ENCODE results near the gene C1QA. TPM values are rescaled to one million over a fixed set of nuclear protein-coding genes. Genes with fewer than 3 reads are reported as not detected.

C1QA gene
- total RNA-seq, 1 donor from 2014 or later = not detected

GRCh38 chr1:22680726-22681125 is 44.3 kb downstream of the C1QA start:
- DNase-seq (ENCODE audit: low spot score) = no peak
- peaks cover 31% of the 10 kb centered on the region for H3K27me3 Mint-ChIP-seq (ENCODE audit: low read depth)
- H3K27ac Mint-ChIP-seq (ENCODE audit: unreplicated experiment) = no peak overlapping the region
- peaks cover 3% of the 10 kb centered on the region for H3K4me1 Mint-ChIP-seq (ENCODE audit: low read depth)
- H3K9me3 Mint-ChIP-seq (ENCODE audit: low read depth) = no peaks in the 10 kb centered on the region
- peaks cover 1% of the 10 kb centered on the region for H3K36me3 Mint-ChIP-seq (ENCODE audit: low read depth)
- H3K4me3 Mint-ChIP-seq (ENCODE audit: unreplicated experiment) = no peak overlapping the region
- TF ChIP-seq CTCF (IDR thresholded peaks at IDR 0.05) = no peak

- no peak for TF ChIP-seq CTCF (IDR thresholded peaks at IDR 0.05)
- H3K4me3 Mint-ChIP-seq (ENCODE audit: unreplicated experiment) = no peak overlapping the region
- H3K9me3 Mint-ChIP-seq (ENCODE audit: low read depth) = no peaks in the 10 kb centered on the region
- no peak for DNase-seq (ENCODE audit: low spot score)
- H3K4me1 Mint-ChIP-seq (ENCODE audit: low read depth) = peaks cover 4% of the 10 kb centered on the region
- H3K27ac Mint-ChIP-seq (ENCODE audit: unreplicated experiment) = no peak overlapping the region
- peaks cover 35% of the 10 kb centered on the region for H3K27me3 Mint-ChIP-seq (ENCODE audit: low read depth)
- peaks cover 1% of the 10 kb centered on the region for H3K36me3 Mint-ChIP-seq (ENCODE audit: low read depth)
Observed at GRCh38 chr1:22681556-22682276, 45.3 kb downstream of the C1QA start.

- no peak for DNase-seq (ENCODE audit: low spot score)
- H3K27ac Mint-ChIP-seq (ENCODE audit: unreplicated experiment) = no peak overlapping the region
- peaks cover 4% of the 10 kb centered on the region for H3K4me1 Mint-ChIP-seq (ENCODE audit: low read depth)
- no peak overlapping the region for H3K4me3 Mint-ChIP-seq (ENCODE audit: unreplicated experiment)
- peaks cover 42% of the 10 kb centered on the region for H3K27me3 Mint-ChIP-seq (ENCODE audit: low read depth)
- H3K36me3 Mint-ChIP-seq (ENCODE audit: low read depth) = peaks cover 1% of the 10 kb centered on the region
- no peak for TF ChIP-seq CTCF (IDR thresholded peaks at IDR 0.05)
- no peaks in the 10 kb centered on the region for H3K9me3 Mint-ChIP-seq (ENCODE audit: low read depth)
Observed at GRCh38 chr1:22683547-22683946, 47.1 kb downstream of the C1QA start.

- peaks cover 40% of the 10 kb centered on the region for H3K27me3 Mint-ChIP-seq (ENCODE audit: low read depth)
- no peak overlapping the region for H3K27ac Mint-ChIP-seq (ENCODE audit: unreplicated experiment)
- no peak overlapping the region for H3K4me3 Mint-ChIP-seq (ENCODE audit: unreplicated experiment)
- no peak for DNase-seq (ENCODE audit: low spot score)
- no peak for TF ChIP-seq CTCF (IDR thresholded peaks at IDR 0.05)
- peaks cover 4% of the 10 kb centered on the region for H3K4me1 Mint-ChIP-seq (ENCODE audit: low read depth)
- no peaks in the 10 kb centered on the region for H3K9me3 Mint-ChIP-seq (ENCODE audit: low read depth)
- H3K36me3 Mint-ChIP-seq (ENCODE audit: low read depth) = peaks cover 1% of the 10 kb centered on the region
Observed at GRCh38 chr1:22685591-22686059, 49.2 kb downstream of the C1QA start.

- peaks cover 4% of the 10 kb centered on the region for H3K4me1 Mint-ChIP-seq (ENCODE audit: low read depth)
- H3K27me3 Mint-ChIP-seq (ENCODE audit: low read depth) = peaks cover 34% of the 10 kb centered on the region
- no peak for DNase-seq (ENCODE audit: low spot score)
- no peak for TF ChIP-seq CTCF (IDR thresholded peaks at IDR 0.05)
- no peaks in the 10 kb centered on the region for H3K9me3 Mint-ChIP-seq (ENCODE audit: low read depth)
- H3K36me3 Mint-ChIP-seq (ENCODE audit: low read depth) = peaks cover 1% of the 10 kb centered on the region
- H3K27ac Mint-ChIP-seq (ENCODE audit: unreplicated experiment) = no peak overlapping the region
- no peak overlapping the region for H3K4me3 Mint-ChIP-seq (ENCODE audit: unreplicated experiment)
Observed at GRCh38 chr1:22687191-22687590, 50.8 kb downstream of the C1QA start.
